Fibroblast of the aortic adventitia (primary cell): ENCODE data around the gene ACADSB. TPM values are rescaled to one million over a fixed set of nuclear protein-coding genes. Genes with fewer than 3 reads are reported as not detected.

Experiments
- DNase-seq: peaks from one replicate; pipeline ENCODE4 v3.0.0-alpha.2; 2010; ENCODE audit warnings: low read depth
- H3K4me3 ChIP-seq: 2 replicates; pipeline ENCODE4 v1.5.1; 2011; ENCODE audit warnings: low read depth, mild to moderate bottlenecking, control low read depth, low read length, moderate library complexity
- CTCF ChIP-seq: IDR thresholded peaks from 2 replicates; pipeline ENCODE4 v1.5.1; 2011; ENCODE audit warnings: mild to moderate bottlenecking, low read length, control low read depth, inconsistent platforms; ENCODE audit not compliant: insufficient read depth
- total RNA-seq: library from RNA; depleted of rRNA; stranded (reverse); fragments of >200 nt; gene quantifications from 2 replicates; pipeline ENCODE4 v1.2.3, GENCODE V29; 2012; ENCODE audit warnings: low replicate concordance

Gene ACADSB
- total RNA-seq, 1 donor, result 7.4 TPM

DNA sequence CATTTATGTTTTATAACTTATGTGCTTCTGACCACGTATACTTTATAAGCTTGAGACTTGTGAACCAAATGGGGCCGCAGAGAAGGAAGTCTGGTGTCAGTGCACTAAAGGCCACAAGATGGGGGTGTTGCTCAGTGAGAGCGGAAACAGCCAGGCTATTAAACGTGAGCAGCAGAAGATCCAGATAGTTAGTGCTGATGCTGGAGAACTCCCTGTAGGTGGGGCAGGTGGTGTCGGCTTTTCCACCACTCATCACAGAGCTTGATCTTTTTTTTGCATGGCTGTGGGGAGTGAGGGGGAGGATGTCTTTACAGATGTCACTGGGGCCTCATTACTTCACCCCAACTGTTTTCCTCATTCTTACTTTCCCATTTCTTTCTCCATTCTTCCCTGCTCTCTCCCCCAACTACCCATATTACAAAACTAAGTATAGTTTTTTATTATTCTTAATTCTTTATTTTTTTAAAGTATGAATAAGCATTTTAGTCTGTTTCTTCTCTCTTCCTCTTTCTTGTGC, 34.7 kb downstream of the ACADSB start:
- no peak overlapping the region for H3K4me3 ChIP-seq
- peak; percentile 79 for TF ChIP-seq CTCF
- DNase-seq, result peak; percentile 64

GRCh38 chr10:123044391-123044790, 35.6 kb downstream of the ACADSB start:
- no peak for TF ChIP-seq CTCF
- DNase-seq, result peak; percentile 31
- H3K4me3 ChIP-seq, result no peak overlapping the region

DNA sequence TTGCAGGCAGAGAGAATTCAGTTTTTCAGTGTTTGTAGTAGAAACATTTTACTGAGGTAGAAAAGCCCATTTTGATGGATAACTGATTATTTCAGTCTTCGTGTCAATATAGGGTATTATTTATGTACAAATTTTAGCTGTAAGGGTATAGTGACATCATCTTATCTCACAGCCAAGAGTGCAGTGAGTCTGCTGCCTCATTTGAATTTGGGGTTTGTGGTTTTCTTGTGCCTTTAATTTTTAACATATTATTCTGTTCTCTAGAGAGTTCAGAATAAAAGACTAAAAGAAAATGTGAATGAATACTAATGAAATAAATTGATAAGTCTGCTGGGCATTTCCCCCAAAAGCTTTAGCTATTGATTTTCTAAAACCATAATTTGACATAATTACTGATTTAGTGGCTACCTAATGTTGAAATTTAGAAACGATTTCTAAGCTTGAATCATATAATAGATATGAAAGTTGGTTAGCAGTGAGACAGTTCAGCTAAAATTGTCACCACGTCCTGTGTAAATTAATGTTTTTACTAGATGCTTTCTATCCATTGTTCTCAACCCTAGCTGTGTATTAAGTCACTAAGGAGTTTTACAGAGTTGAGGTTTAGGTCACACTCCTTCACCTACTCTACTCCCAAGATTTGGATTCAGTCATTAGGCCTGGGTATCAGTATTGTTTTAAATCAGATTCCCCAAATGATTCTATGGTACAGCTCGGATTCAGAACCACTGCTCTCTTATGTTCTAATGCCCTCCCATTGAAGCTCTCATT, 37.3 kb downstream of the ACADSB start:
- TF ChIP-seq CTCF, result no peak
- no peak overlapping the region for H3K4me3 ChIP-seq
- DNase-seq, result no peak

DNA sequence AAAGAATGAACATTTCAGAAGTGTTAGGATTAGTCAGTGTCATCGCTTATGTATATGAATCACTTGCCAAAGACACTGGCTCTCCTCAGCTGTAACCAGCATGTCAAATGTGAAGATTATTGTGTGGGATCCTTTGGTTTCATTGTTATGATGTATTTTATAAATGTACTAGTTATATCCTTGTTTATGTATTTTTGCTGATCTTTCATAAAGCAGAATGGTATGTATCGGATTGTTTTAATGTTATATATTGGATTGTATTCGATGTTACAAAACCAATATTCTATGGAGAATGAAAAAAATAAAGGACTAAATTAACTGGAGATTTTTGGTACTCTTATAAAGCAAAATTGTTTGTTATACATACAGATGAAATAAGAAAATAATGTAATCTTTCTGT, 49.2 kb downstream of the ACADSB start:
- DNase-seq, result no peak
- TF ChIP-seq CTCF, result no peak

GRCh38 chr10:123061865-123062264, 53.1 kb downstream of the ACADSB start:
- DNase-seq, result no peak
- no peak overlapping the region for H3K4me3 ChIP-seq
- no peak for TF ChIP-seq CTCF

More for the DNA sequence above, 49.2 kb downstream of the ACADSB start:
- H3K4me3 ChIP-seq, result no peak overlapping the region

- TF ChIP-seq CTCF, result no peak
- DNase-seq, result no peak
- H3K4me3 ChIP-seq, result no peak overlapping the region
Observed at GRCh38 chr10:123062726-123063125, 53.9 kb downstream of the ACADSB start.
